Measurements from ENCODE around the gene PIGW.

PIGW gene

DNA sequence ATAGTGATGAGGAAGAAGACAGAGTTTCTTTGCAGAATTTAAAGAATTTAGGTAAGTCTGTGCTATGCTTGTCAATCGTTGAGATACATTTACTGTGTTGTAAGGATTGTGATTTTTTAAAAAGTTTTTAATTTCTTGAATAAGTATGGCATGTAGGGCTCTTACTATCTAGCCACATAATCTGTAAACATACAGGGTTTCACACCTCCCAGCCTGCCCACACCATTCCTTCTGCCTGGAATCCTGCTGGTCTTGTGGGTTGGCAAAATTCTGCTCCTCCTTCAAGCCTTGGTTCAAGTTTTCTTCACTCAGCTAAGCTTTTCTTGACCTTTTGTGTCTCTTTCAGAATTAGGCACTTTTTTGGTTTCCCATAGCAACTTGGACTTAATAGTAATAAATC is 40.8 kb upstream of the PIGW start:
- no peaks in the 10 kb centered on the region for H3K9me3 ChIP-seq (ENCODE audit: control insufficient read depth, low read length)
- no peak overlapping the region for H3K9ac ChIP-seq
- H2AFZ ChIP-seq, result no peak overlapping the region
- peaks cover 2% of the 10 kb centered on the region for H3K79me2 ChIP-seq
- H3K27ac ChIP-seq, result no peak overlapping the region
- no peaks in the 10 kb centered on the region for H3K36me3 ChIP-seq (ENCODE audit: control insufficient read depth, insufficient read depth, low read length)
- H3K4me1 ChIP-seq, result peaks cover 10% of the 10 kb centered on the region
- no peaks in the 10 kb centered on the region for H3K27me3 ChIP-seq (ENCODE audit: control insufficient read depth, insufficient read depth, low read length)
- no peak overlapping the region for H3K4me2 ChIP-seq (ENCODE audit: low read length)
- TF ChIP-seq, protein P1, sequence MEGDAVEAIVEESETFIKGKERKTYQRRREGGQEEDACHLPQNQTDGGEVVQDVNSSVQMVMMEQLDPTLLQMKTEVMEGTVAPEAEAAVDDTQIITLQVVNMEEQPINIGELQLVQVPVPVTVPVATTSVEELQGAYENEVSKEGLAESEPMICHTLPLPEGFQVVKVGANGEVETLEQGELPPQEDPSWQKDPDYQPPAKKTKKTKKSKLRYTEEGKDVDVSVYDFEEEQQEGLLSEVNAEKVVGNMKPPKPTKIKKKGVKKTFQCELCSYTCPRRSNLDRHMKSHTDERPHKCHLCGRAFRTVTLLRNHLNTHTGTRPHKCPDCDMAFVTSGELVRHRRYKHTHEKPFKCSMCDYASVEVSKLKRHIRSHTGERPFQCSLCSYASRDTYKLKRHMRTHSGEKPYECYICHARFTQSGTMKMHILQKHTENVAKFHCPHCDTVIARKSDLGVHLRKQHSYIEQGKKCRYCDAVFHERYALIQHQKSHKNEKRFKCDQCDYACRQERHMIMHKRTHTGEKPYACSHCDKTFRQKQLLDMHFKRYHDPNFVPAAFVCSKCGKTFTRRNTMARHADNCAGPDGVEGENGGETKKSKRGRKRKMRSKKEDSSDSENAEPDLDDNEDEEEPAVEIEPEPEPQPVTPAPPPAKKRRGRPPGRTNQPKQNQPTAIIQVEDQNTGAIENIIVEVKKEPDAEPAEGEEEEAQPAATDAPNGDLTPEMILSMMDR (IDR thresholded peaks at IDR 0.05), result no peak
- no peak overlapping the region for H3K4me3 ChIP-seq (ENCODE audit: low read depth, low read length)

- Histone ChIP-seq H3K9ac (no peak overlapping the region), H3K27ac (no peak overlapping the region), H2AFZ (no peak overlapping the region), H3K9me3 (ENCODE audit: control insufficient read depth, low read length) (no peaks in the 10 kb centered on the region), H3K27me3 (ENCODE audit: control insufficient read depth, insufficient read depth, low read length) (no peaks in the 10 kb centered on the region), H3K4me1 (peaks cover 10% of the 10 kb centered on the region), H3K4me3 (ENCODE audit: low read depth, low read length) (no peak overlapping the region), H3K4me2 (ENCODE audit: low read length) (no peak overlapping the region), H3K36me3 (ENCODE audit: control insufficient read depth, insufficient read depth, low read length) (no peaks in the 10 kb centered on the region), H3K79me2 (peaks cover 2% of the 10 kb centered on the region)
- TF ChIP-seq, protein P1 (IDR thresholded peaks at IDR 0.05), result no peak
Measured at GRCh38 chr17:36494674-36495073, 40.1 kb upstream of the PIGW start.

- Histone ChIP-seq H3K27ac (no peak overlapping the region), H3K4me2 (ENCODE audit: low read length) (no peak overlapping the region), H3K4me1 (peaks cover 10% of the 10 kb centered on the region), H3K9ac (no peak overlapping the region), H3K27me3 (ENCODE audit: control insufficient read depth, insufficient read depth, low read length) (no peaks in the 10 kb centered on the region), H3K36me3 (ENCODE audit: control insufficient read depth, insufficient read depth, low read length) (no peaks in the 10 kb centered on the region), H3K4me3 (ENCODE audit: low read depth, low read length) (no peak overlapping the region), H3K79me2 (peaks cover 2% of the 10 kb centered on the region), H2AFZ (no peak overlapping the region), H3K9me3 (ENCODE audit: control insufficient read depth, low read length) (no peaks in the 10 kb centered on the region)
- TF ChIP-seq, protein P1 (IDR thresholded peaks at IDR 0.05), result no peak
Measured at GRCh38 chr17:36495076-36495578, 39.7 kb upstream of the PIGW start.

DNA sequence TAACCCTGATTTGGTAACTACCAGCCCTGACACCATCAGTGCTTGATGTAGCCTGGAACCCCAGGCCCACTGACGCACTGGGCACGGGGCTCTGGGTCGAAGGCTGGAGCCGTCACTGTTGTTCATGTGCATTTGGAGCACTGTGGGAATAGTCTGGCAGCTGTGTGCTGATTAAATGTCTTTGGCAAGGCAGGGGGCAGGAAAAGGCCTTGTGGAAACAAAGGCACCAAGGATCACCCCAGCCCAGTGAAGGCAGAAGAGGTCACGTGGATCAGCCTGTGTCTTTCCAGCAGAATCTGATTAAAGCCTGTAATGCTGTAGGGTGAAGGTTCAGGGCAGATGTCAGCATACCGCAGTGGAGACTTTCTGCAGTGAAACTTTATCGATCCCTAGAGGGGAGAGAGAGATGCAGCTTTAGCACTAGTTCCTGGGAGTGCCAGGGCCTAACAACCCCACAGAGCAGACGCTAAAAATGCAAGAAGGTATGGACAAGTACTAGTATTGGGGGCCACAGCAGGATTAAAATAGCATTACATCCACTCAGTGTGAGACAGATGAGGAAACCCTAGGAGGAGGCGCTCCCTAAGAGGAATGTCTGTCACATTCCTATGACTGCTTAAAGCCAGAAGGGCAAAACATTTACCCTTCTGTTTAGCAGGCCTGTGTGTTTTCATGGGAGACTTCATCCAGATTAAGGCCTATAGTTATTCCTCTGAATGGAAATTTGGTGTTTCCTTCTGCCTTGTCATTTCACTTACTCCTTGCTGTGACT is 38.6 kb upstream of the PIGW start:
- Histone ChIP-seq H3K4me2 (ENCODE audit: low read length) (no peak overlapping the region), H3K9me3 (ENCODE audit: control insufficient read depth, low read length) (no peaks in the 10 kb centered on the region), H3K36me3 (ENCODE audit: control insufficient read depth, insufficient read depth, low read length) (no peaks in the 10 kb centered on the region), H3K27me3 (ENCODE audit: control insufficient read depth, insufficient read depth, low read length) (no peaks in the 10 kb centered on the region), H3K9ac (no peak overlapping the region), H2AFZ (no peak overlapping the region), H3K79me2 (peaks cover 2% of the 10 kb centered on the region), H3K27ac (no peak overlapping the region), H3K4me1 (peaks cover 10% of the 10 kb centered on the region), H3K4me3 (ENCODE audit: low read depth, low read length) (no peak overlapping the region)
- TF ChIP-seq, protein P1 (IDR thresholded peaks at IDR 0.05), result no peak

GRCh38 chr17:36498155-36498554 is 36.6 kb upstream of the PIGW start:
- H3K79me2 ChIP-seq, result no peaks in the 10 kb centered on the region
- H3K27me3 ChIP-seq (ENCODE audit: control insufficient read depth, insufficient read depth, low read length), result no peaks in the 10 kb centered on the region
- H3K27ac ChIP-seq, result no peak overlapping the region
- H3K4me3 ChIP-seq (ENCODE audit: low read depth, low read length), result no peak overlapping the region
- H2AFZ ChIP-seq, result no peak overlapping the region
- H3K4me1 ChIP-seq, result peaks cover 10% of the 10 kb centered on the region
- no peak overlapping the region for H3K4me2 ChIP-seq (ENCODE audit: low read length)
- H3K9me3 ChIP-seq (ENCODE audit: control insufficient read depth, low read length), result no peaks in the 10 kb centered on the region
- no peak overlapping the region for H3K9ac ChIP-seq
- TF ChIP-seq, protein P1 (IDR thresholded peaks at IDR 0.05), result no peak
- no peaks in the 10 kb centered on the region for H3K36me3 ChIP-seq (ENCODE audit: control insufficient read depth, insufficient read depth, low read length)

Data from parathyroid adenoma (tissue), 2 donors.